DOHH2 (cell line): ENCODE results near the gene RAB31.

ENCODE experiments used
- H3F3A ChIP-seq: fragments of 200-600 bp; sonication (generic), shearing (Covaris generic); 2 replicates; pipeline ENCODE4 v1.6.0; 2016; ENCODE audit warnings: antibody characterized with exemption, mild to moderate bottlenecking; ENCODE audit not compliant: control insufficient read depth, insufficient read depth
- H3K27ac ChIP-seq: fragments of 200-600 bp; sonication (generic); 2 replicates; pipeline ENCODE4 v1.5.1; 2014; ENCODE audit warnings: low read depth, mild to moderate bottlenecking, low read length, moderate library complexity
- H3K27me3 ChIP-seq: fragments of 200-600 bp; sonication (generic); 2 replicates; pipeline ENCODE4 v1.6.1; 2014; ENCODE audit warnings: mild to moderate bottlenecking, low read length, mixed read lengths; ENCODE audit not compliant: control insufficient read depth
- H3K36me3 ChIP-seq: fragments of 200-600 bp; sonication (generic); 2 replicates; pipeline ENCODE4 v1.6.1; 2014; ENCODE audit warnings: mild to moderate bottlenecking, low read length, moderate library complexity, mixed read lengths; ENCODE audit not compliant: control insufficient read depth
- H3K4me1 ChIP-seq: fragments of 200-600 bp; sonication (generic); 2 replicates; pipeline ENCODE4 v1.6.1; 2014; ENCODE audit warnings: mild to moderate bottlenecking, low read length, mixed read lengths; ENCODE audit not compliant: control insufficient read depth
- H3K4me2 ChIP-seq: fragments of 200-600 bp; sonication (generic); 2 replicates; pipeline ENCODE4 v1.6.0; 2014; ENCODE audit warnings: mild to moderate bottlenecking, low read length, moderate library complexity
- H3K4me3 ChIP-seq: fragments of 200-600 bp; sonication (generic); 2 replicates; pipeline ENCODE4 v1.5.1; 2014; ENCODE audit warnings: mild to moderate bottlenecking, low read length, mixed read lengths
- H3K79me2 ChIP-seq: fragments of 200-600 bp; sonication (generic); 2 replicates; pipeline ENCODE4 v1.6.1; 2014; ENCODE audit warnings: mild to moderate bottlenecking, low read length, mixed read lengths; ENCODE audit not compliant: control insufficient read depth
- H3K9me2 ChIP-seq: fragments of 200-600 bp; sonication (generic); replicated peaks from 2 replicates; pipeline ENCODE4 v1.6.1; 2014; ENCODE audit warnings: mild to moderate bottlenecking, low read length, mixed read lengths; ENCODE audit not compliant: control insufficient read depth
- H3K9me3 ChIP-seq: fragments of 200-600 bp; sonication (generic); 2 replicates; pipeline ENCODE4 v1.6.1; 2014; ENCODE audit warnings: antibody characterized with exemption, low read length, mixed read lengths; ENCODE audit not compliant: control insufficient read depth, insufficient read depth
- H4K20me1 ChIP-seq: fragments of 200-600 bp; sonication (generic); 2 replicates; pipeline ENCODE4 v1.6.0; 2014; ENCODE audit warnings: low read depth, mild to moderate bottlenecking, antibody characterized with exemption, low read length, moderate library complexity; ENCODE audit not compliant: control insufficient read depth, insufficient read depth
- EZH2phosphoT487 ChIP-seq: fragments of 200-600 bp; sonication (generic); IDR thresholded peaks from 2 replicates; pipeline ENCODE4 v1.6.1; 2017; ENCODE audit warnings: borderline replicate concordance, mild to moderate bottlenecking, antibody characterized with exemption, low read length, moderate library complexity, mixed read lengths
- TF ChIP-seq, protein P1 (sequence below): fragments of 200-600 bp; sonication (generic); IDR thresholded peaks from one replicate; pipeline ENCODE4 v1.5.1; 2014; ENCODE audit warnings: antibody characterized with exemption, mild to moderate bottlenecking, low read depth, low read length; ENCODE audit not compliant: poor library complexity, severe bottlenecking

Gene RAB31

DNA sequence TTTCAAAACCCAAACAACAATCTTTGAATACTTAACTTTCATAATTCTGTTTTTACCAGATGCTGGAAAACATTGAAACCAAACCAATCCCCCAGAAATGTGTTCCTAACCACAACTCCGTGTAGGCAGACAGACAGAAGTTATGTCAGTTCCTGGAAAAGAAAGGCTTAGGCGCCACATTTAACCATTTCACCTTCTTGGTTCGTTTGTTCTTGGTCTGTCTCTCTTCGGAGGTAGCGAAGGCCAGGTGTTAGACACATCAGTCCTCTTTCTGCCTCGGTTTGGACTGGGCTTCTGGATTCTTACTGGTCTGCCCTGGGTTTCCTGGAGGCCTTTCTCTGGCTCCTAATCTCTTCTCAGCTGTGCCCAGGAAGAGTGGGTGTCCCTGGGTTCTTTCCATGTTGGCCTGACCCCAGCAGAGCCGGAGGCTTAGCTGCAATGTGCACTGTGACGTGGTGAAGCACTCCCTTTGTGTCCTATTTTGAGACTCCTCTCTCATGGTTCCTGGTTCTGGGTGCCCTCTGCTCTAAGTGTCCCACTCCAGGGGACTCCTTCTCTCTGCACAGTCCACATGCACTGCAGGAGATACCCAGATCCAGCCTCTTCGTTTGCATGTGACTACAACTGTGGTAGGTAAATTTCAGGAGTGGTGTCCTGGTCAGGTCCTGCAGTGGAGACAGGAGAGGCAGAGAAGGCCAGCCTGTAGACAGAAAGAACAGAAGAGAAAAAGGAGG is 23.1 kb upstream of the RAB31 start:
- no peaks in the 10 kb centered on the region for H4K20me1 ChIP-seq
- no peaks in the 10 kb centered on the region for H3K4me1 ChIP-seq
- H3K9me2 ChIP-seq, result no peaks in the 10 kb centered on the region
- H3K9me3 ChIP-seq, result no peaks in the 10 kb centered on the region
- no peaks in the 10 kb centered on the region for H3F3A ChIP-seq
- no peak overlapping the region for H3K4me3 ChIP-seq
- no peaks in the 10 kb centered on the region for H3K79me2 ChIP-seq
- H3K27me3 ChIP-seq, result peaks cover 23% of the 10 kb centered on the region
- no peak overlapping the region for H3K4me2 ChIP-seq
- H3K36me3 ChIP-seq, result no peaks in the 10 kb centered on the region
- no peak overlapping the region for H3K27ac ChIP-seq
- TF ChIP-seq, protein P1, sequence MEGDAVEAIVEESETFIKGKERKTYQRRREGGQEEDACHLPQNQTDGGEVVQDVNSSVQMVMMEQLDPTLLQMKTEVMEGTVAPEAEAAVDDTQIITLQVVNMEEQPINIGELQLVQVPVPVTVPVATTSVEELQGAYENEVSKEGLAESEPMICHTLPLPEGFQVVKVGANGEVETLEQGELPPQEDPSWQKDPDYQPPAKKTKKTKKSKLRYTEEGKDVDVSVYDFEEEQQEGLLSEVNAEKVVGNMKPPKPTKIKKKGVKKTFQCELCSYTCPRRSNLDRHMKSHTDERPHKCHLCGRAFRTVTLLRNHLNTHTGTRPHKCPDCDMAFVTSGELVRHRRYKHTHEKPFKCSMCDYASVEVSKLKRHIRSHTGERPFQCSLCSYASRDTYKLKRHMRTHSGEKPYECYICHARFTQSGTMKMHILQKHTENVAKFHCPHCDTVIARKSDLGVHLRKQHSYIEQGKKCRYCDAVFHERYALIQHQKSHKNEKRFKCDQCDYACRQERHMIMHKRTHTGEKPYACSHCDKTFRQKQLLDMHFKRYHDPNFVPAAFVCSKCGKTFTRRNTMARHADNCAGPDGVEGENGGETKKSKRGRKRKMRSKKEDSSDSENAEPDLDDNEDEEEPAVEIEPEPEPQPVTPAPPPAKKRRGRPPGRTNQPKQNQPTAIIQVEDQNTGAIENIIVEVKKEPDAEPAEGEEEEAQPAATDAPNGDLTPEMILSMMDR, result no peak
- TF ChIP-seq EZH2phosphoT487, result no peak

DNA sequence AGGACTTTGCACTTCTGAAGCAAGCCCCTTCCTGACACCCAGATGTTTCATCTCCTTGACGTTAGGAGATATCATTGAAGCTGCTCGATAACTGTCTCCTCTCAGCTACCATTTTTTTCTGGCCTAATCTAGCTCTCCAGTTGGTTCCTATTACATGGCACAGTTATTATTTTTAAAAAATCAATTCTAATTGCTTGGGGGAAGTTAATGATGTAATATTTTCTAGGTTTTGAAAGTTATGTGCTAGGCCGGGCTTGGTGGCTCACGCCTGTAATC is 22.5 kb upstream of the RAB31 start:
- H3K4me2 ChIP-seq, result no peak overlapping the region
- no peaks in the 10 kb centered on the region for H4K20me1 ChIP-seq
- H3K4me1 ChIP-seq, result no peaks in the 10 kb centered on the region
- TF ChIP-seq EZH2phosphoT487, result no peak
- TF ChIP-seq, protein P1, result no peak
- no peaks in the 10 kb centered on the region for H3K9me2 ChIP-seq
- H3K4me3 ChIP-seq, result no peak overlapping the region
- H3K36me3 ChIP-seq, result no peaks in the 10 kb centered on the region
- H3K9me3 ChIP-seq, result no peaks in the 10 kb centered on the region
- H3K27me3 ChIP-seq, result peaks cover 23% of the 10 kb centered on the region
- H3K79me2 ChIP-seq, result no peaks in the 10 kb centered on the region
- H3K27ac ChIP-seq, result no peak overlapping the region
- no peaks in the 10 kb centered on the region for H3F3A ChIP-seq

DNA sequence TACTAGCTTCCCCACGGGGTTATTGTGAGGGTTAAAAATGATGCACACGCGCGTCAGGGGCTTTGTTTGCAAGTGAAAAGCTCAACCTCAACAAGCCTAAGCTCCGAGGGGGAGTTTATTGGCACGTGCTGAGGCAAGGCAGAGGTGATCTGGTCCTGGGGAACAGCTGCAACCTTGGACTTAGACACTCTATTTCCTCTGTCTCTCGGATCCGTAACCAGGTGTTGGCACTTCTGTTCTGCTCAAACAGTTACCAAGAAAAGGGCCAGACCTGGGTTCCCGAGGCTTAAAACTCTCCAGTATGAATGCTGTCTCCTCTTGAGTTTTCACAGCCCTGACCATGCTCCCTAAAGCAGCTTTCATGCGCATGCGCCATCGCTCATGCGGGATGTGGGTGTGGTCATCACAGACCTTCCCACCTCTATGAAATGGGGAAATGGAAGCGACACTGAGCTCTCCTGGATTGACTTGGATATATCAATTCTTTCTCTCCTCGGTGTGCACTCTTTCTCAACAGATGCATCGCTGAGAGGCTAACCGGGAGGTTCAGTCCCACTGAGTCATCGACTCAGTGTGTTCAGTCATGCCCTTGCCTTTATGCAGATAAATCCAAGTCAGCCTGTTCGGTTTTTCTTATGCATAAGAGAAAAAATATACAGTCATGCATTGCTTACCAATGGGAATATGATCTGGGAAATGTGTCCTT is 19.9 kb upstream of the RAB31 start:
- Histone ChIP-seq H3K9me3 (no peaks in the 10 kb centered on the region), H4K20me1 (no peaks in the 10 kb centered on the region), H3K79me2 (no peaks in the 10 kb centered on the region), H3K4me2 (no peak overlapping the region), H3K36me3 (no peaks in the 10 kb centered on the region), H3K4me3 (no peak overlapping the region), H3K27ac (no peak overlapping the region), H3F3A (no peaks in the 10 kb centered on the region), H3K4me1 (no peaks in the 10 kb centered on the region), H3K27me3 (peaks cover 20% of the 10 kb centered on the region), H3K9me2 (no peaks in the 10 kb centered on the region)
- no peak for TF ChIP-seq EZH2phosphoT487
- TF ChIP-seq, protein P1, result no peak
